HepG2 (cell line): ENCODE measurements around the gene NKX1-1. TPM values are rescaled to one million over a fixed set of nuclear protein-coding genes. Genes with fewer than 3 reads are reported as not detected.

Experiments used
- ATAC-seq: fragments of 200-7000 bp; cut with Tn5 transposase; 3 replicates; pipeline ENCODE4 v1.9.1; 2020; ENCODE audit warnings: mild to moderate bottlenecking, moderate library complexity
- BruUV-seq: library from RNA; stranded (reverse); fragments of 400-500 nt; replicated peaks from 2 replicates; lab custom pipeline; 2021; lab: Mats Ljungman, UMichigan
- CTCF ChIA-PET: fragments of 300-600 bp; formaldehyde crosslinking; extraction: SDS; loops from one replicate; lab custom pipeline; 2021; ENCODE audit warnings: low total read pairs, inconsistent platforms, low intra/inter-chr PET ratio; lab: Yijun Ruan, JAX
- POLR2A ChIA-PET: fragments of 350-600 bp; sonication (Branson Sonifier 250); formaldehyde crosslinking; loops from one replicate; lab custom pipeline; 2020; ENCODE audit warnings: antibody characterized with exemption, inconsistent platforms; lab: Yijun Ruan, JAX
- DNase-seq: peaks from one replicate; pipeline ENCODE4 v3.0.0-alpha.2; 2015; ENCODE audit warnings: low spot score
- FAIRE-seq: peaks from 3 replicates; lab custom pipeline; 2011; peaks lifted over from hg19 to GRCh38; lab: Jason Lieb, UNC
- H2AFZ ChIP-seq: one replicate; pipeline ENCODE4 v1.6.1; 2011; ENCODE audit warnings: low read length, inconsistent platforms
- H3K27ac ChIP-seq: fragments of 300-600 bp; 3 replicates; pipeline ENCODE4 v1.8.0; 2011; ENCODE audit warnings: mixed run types, mild to moderate bottlenecking, mixed read lengths, low read length, inconsistent platforms; ENCODE audit not compliant: insufficient read depth; ENCODE audit errors: extremely low read length
- H3K27me3 ChIP-seq, 2 experiments: fragments of 200-600 bp in 1 of 2; 2 replicates in 1 of 2; 3 replicates in 1 of 2; pipeline versions ENCODE4 v1.6.0 to v1.8.0; 2011; ENCODE audit warnings: low read length in 2 of 2, mild to moderate bottlenecking in 2 of 2, moderate library complexity in 2 of 2, inconsistent platforms in 1 of 2; ENCODE audit not compliant: insufficient read depth in 2 of 2, control insufficient read depth in 1 of 2
- H3K36me3 ChIP-seq, 2 experiments: fragments of 200-600 bp in 1 of 2; replicated peaks in 1 of 2; 2 replicates in 1 of 2; 3 replicates in 1 of 2; pipeline versions ENCODE4 v1.5.1 to v1.8.0; 2011; ENCODE audit warnings: low read length in 2 of 2, inconsistent platforms in 1 of 2; ENCODE audit not compliant: insufficient read depth in 2 of 2, control insufficient read depth in 1 of 2
- H3K4me1 ChIP-seq: 2 replicates; pipeline ENCODE4 v1.5.1; 2012; ENCODE audit warnings: low read length, inconsistent platforms; ENCODE audit not compliant: insufficient read depth
- H3K4me2 ChIP-seq: 2 replicates; pipeline ENCODE4 v1.6.0; 2011; ENCODE audit warnings: low read depth, low read length, inconsistent platforms
- H3K4me3 ChIP-seq, 3 experiments: fragments of 200-600 bp in 1 of 3; sonication (generic), shearing (Covaris generic) in 1 of 3; replicated peaks in 1 of 3; 2 replicates each; pipeline ENCODE4 v1.5.1; 2011 to 2016; ENCODE audit warnings: low read length in 3 of 3, inconsistent platforms in 2 of 3, low read depth in 2 of 3, mild to moderate bottlenecking in 2 of 3, control low read depth in 1 of 3, mixed read lengths in 1 of 3; ENCODE audit not compliant: insufficient read depth in 1 of 3
- H3K79me2 ChIP-seq: one replicate; pipeline ENCODE4 v1.6.1; 2011; ENCODE audit warnings: low read length, inconsistent platforms; ENCODE audit not compliant: insufficient read depth
- H3K9ac ChIP-seq: 2 replicates; pipeline ENCODE4 v1.6.0; 2011; ENCODE audit warnings: mild to moderate bottlenecking, low read depth, low read length, inconsistent platforms; ENCODE audit not compliant: insufficient read depth
- H3K9me3 ChIP-seq: 2 replicates; pipeline ENCODE4 v1.5.1; 2012; ENCODE audit warnings: mild to moderate bottlenecking, low read length
- H4K20me1 ChIP-seq: 2 replicates; pipeline ENCODE4 v1.6.0; 2011; ENCODE audit warnings: inconsistent platforms, mild to moderate bottlenecking, low read length, moderate library complexity; ENCODE audit not compliant: insufficient read depth
- HDAC6 ChIP-seq: fragments of 200-600 bp; sonication (generic); IDR thresholded peaks from 2 replicates; pipeline ENCODE4 v1.7.0; 2017; ENCODE audit warnings: mild to moderate bottlenecking, antibody characterized with exemption, low read length, low read depth
- WGBS: methylation state at CpG from one replicate; pipeline ENCODE4 v1.1.6; 2017; ENCODE audit warnings: low lambda C conversion rate; 5-methylcytosine and 5-hydroxymethylcytosine counted together
- in situ Hi-C: cut with HindIII; loops from 2 replicates; pipeline ENCODE4 v1.10.0; 2017; ENCODE audit warnings: low pct_unique_long_range_greater_than_20kb; ENCODE audit not compliant: extremely low pct_ligation_motif_present
- intact Hi-C: fragments of 100-400 bp; cut with micrococcal nuclease; formaldehyde crosslinking; loops from one replicate; pipeline ENCODE4 v1.10.0; 2022; ENCODE audit not compliant: unreplicated experiment
- polyA plus RNA-seq, 8 experiments: library from polyadenylated mRNA; depleted of rRNA in 3 of 8; stranded (reverse) in 7 of 8; unstranded in 1 of 8; fragments of >200 nt; fragmentation: Illumina TruSeq in 4 of 8; extraction: Trizol in 4 of 8; gene quantifications; 2 replicates each; pipeline versions ENCODE4 v1.2.1 to v1.2.3, GENCODE V29; 2011 to 2016; ENCODE audit warnings: low read depth in 4 of 8, missing spikeins in 1 of 8, mixed read lengths in 1 of 8; ENCODE audit not compliant: insufficient read depth in 1 of 8
- total RNA-seq, 5 experiments: library from RNA; depleted of rRNA; stranded (reverse); fragments of >200 nt; fragmentation: Illumina TruSeq; extraction: Trizol; gene quantifications; 2 replicates each; pipeline ENCODE4 v1.2.3, GENCODE V29; 2016; ENCODE audit warnings: low read depth in 1 of 5
- TF ChIP-seq, protein P1 (sequence below): sonication (generic); formaldehyde crosslinking; IDR thresholded peaks from 2 replicates; pipeline ENCODE4 v1.4.0; 2020; ENCODE audit warnings: mild to moderate bottlenecking, missing genetic modification reagents
- TF ChIP-seq, protein P2 (sequence below): sonication (generic); formaldehyde crosslinking; IDR thresholded peaks from 2 replicates; pipeline ENCODE4 v1.5.0; 2020; ENCODE audit warnings: mild to moderate bottlenecking, missing genetic modification reagents

NKX1-1 gene
- total and polyA plus RNA-seq, 2 of the 13 experiments (the other 11 are each of a cell fraction or from before 2014, with no cell fraction given), result not detected

DNA sequence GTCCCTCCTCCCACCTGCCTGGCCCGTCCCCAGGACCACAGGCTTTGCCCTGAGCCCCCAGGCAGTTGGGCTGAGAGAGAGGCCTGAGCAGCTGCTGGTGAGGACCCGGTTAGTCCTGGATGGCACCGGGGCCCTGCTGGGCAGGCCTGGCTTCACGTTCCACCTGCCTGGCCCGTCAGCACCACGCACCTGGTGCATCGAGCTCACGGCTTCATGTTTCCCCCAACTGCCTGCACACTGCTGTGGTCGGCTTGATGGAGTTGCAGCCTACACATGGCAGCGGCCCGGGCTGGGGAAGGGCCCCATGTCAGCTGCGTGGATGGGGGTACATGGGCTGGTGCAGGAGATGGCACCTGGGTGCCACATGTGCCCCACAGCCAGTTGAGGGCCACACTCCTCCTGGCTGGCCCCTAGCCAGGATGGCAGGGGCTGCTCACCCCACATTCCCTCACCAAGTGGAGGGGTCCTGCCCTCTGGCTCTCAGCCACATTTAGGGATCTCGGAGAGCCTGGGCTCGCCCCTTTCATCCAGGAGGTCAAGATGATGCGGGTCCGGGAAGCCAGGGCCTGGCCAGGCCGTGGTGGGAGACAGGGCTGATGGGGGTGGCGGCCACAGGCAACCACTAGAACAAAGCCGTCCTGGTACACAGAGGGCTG, 28.5 kb downstream of the NKX1-1 start:
- Histone ChIP-seq H3K79me2 (no peaks in the 10 kb centered on the region), H3K27ac (no peak overlapping the region), H3K4me2 (no peak overlapping the region), H3K4me3 (no peak overlapping the region), H2AFZ (no peak overlapping the region), H3K9me3 (no peaks in the 10 kb centered on the region), H3K27me3 (no peaks in the 10 kb centered on the region), H3K4me1 (no peaks in the 10 kb centered on the region), H3K9ac (no peak overlapping the region), H3K36me3 (peaks cover 1 to 12% of the 10 kb centered on the region in 2 experiments; a peak in 3 of 5 replicates), H4K20me1 (no peaks in the 10 kb centered on the region)
- FAIRE-seq (no peak), ATAC-seq (no peak), DNase-seq (no peak)
- ChIA-PET CTCF (no interaction called here), POLR2A (no interaction called here)
- in situ Hi-C loops (no loop called here), intact Hi-C loops (no loop called here)
- WGBS, result 98% methylated on average over 8 of the region's 19 CpGs
- BruUV-seq, result no TSS peak
- TF ChIP-seq, protein P1, sequence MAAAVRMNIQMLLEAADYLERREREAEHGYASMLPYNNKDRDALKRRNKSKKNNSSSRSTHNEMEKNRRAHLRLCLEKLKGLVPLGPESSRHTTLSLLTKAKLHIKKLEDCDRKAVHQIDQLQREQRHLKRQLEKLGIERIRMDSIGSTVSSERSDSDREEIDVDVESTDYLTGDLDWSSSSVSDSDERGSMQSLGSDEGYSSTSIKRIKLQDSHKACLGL, result no peak
- TF ChIP-seq HDAC6, result no peak
- TF ChIP-seq, protein P2, sequence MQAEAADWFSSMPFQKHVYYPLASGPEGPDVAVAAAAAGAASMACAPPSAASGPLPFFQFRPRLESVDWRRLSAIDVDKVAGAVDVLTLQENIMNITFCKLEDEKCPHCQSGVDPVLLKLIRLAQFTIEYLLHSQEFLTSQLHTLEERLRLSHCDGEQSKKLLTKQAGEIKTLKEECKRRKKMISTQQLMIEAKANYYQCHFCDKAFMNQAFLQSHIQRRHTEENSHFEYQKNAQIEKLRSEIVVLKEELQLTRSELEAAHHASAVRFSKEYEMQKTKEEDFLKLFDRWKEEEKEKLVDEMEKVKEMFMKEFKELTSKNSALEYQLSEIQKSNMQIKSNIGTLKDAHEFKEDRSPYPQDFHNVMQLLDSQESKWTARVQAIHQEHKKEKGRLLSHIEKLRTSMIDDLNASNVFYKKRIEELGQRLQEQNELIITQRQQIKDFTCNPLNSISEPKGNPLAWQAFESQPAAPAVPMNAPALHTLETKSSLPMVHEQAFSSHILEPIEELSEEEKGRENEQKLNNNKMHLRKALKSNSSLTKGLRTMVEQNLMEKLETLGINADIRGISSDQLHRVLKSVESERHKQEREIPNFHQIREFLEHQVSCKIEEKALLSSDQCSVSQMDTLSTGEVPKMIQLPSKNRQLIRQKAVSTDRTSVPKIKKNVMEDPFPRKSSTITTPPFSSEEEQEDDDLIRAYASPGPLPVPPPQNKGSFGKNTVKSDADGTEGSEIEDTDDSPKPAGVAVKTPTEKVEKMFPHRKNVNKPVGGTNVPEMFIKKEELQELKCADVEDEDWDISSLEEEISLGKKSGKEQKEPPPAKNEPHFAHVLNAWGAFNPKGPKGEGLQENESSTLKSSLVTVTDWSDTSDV, result no peak
- TF ChIP-seq, all 625 proteins: peak for 0
